SK-N-SH (cell line): ENCODE data around the gene NCS1. TPM values are rescaled to one million over a fixed set of nuclear protein-coding genes. Genes with fewer than 3 reads are reported as not detected.

Experiments used
- CTCF ChIA-PET: fragments of 300-600, 350-600 bp; formaldehyde crosslinking; extraction: SDS; loops from one replicate; lab custom pipeline; 2021; lab: Yijun Ruan, JAX
- POLR2A ChIA-PET: fragments of 350-600 bp; sonication (Branson Sonifier 250); formaldehyde crosslinking; extraction: SDS; loops from one replicate; lab custom pipeline; 2020; ENCODE audit warnings: antibody characterized with exemption, inconsistent platforms; lab: Yijun Ruan, JAX
- DNase-seq: peaks from one replicate; pipeline ENCODE4 v3.0.0; 2012
- H2AFZ ChIP-seq: fragments of 200-600 bp; sonication (generic); 2 replicates; pipeline ENCODE4 v1.8.1; 2016; ENCODE audit warnings: antibody characterized with exemption, mild to moderate bottlenecking, low read depth
- H3F3A ChIP-seq: fragments of 200-600 bp; sonication (generic); replicated peaks from 2 replicates; pipeline ENCODE3; 2016; ENCODE audit warnings: antibody characterized with exemption, mild to moderate bottlenecking; ENCODE audit not compliant: insufficient read depth
- H3K27ac ChIP-seq, 2 experiments: fragments of 200-500 bp in 1 of 2; fragments of 200-600 bp in 1 of 2; sonication (Bioruptor generic) in 1 of 2; sonication (generic), shearing (Covaris generic) in 1 of 2; 2 replicates each; pipeline versions ENCODE4 v1.5.1 to v1.6.1; 2014 to 2016; ENCODE audit warnings: low read depth in 2 of 2, inconsistent platforms in 1 of 2, low read length in 1 of 2, mild to moderate bottlenecking in 1 of 2, mixed read lengths in 1 of 2
- H3K27me3 ChIP-seq: fragments of 200-600 bp; sonication (generic), shearing (Covaris generic); 2 replicates; pipeline ENCODE4 v1.6.1; 2016; ENCODE audit warnings: mixed run types; ENCODE audit not compliant: insufficient read depth
- H3K36me3 ChIP-seq, 2 experiments: fragments of 200-500 bp in 1 of 2; fragments of 200-600 bp in 1 of 2; sonication (Bioruptor generic) in 1 of 2; sonication (generic) in 1 of 2; replicated peaks in 1 of 2; 2 replicates each; pipeline versions ENCODE3 to v1.5.1; 2014 to 2016; ENCODE audit warnings: low read length in 1 of 2, mild to moderate bottlenecking in 1 of 2; ENCODE audit not compliant: insufficient read depth in 2 of 2, control insufficient read depth in 1 of 2
- H3K4me1 ChIP-seq, 2 experiments: fragments of 200-500 bp in 1 of 2; fragments of 200-600 bp in 1 of 2; sonication (Bioruptor generic) in 1 of 2; sonication (generic), shearing (Covaris generic) in 1 of 2; 2 replicates each; pipeline versions ENCODE4 v1.5.1 to v1.6.1; 2014 to 2016; ENCODE audit warnings: low read depth in 1 of 2, low read length in 1 of 2, mixed run types in 1 of 2; ENCODE audit not compliant: insufficient read depth in 2 of 2, control insufficient read depth in 1 of 2
- H3K4me2 ChIP-seq: fragments of 200-600 bp; sonication (generic), shearing (Covaris generic); 2 replicates; pipeline ENCODE4 v1.6.1; 2017; ENCODE audit warnings: mixed run types
- H3K4me3 ChIP-seq, 2 experiments: fragments of 200-500 bp in 1 of 2; fragments of 200-600 bp in 1 of 2; sonication (Bioruptor generic) in 1 of 2; sonication (generic), shearing (Covaris generic) in 1 of 2; 2 replicates each; pipeline versions ENCODE4 v1.5.1 to v1.8.1; 2014 to 2016; ENCODE audit warnings: low read depth in 2 of 2, inconsistent platforms in 1 of 2, low read length in 1 of 2, mild to moderate bottlenecking in 1 of 2, mixed read lengths in 1 of 2, moderate library complexity in 1 of 2
- H3K79me2 ChIP-seq: fragments of 200-600 bp; sonication (generic); 2 replicates; pipeline ENCODE4 v1.8.1; 2017; ENCODE audit warnings: mild to moderate bottlenecking; ENCODE audit not compliant: insufficient read depth
- H3K9ac ChIP-seq: fragments of 200-600 bp; sonication (generic); 2 replicates; pipeline ENCODE4 v1.6.1; 2017; ENCODE audit warnings: mixed run types
- H3K9me2 ChIP-seq: fragments of 200-600 bp; sonication (generic); 2 replicates; pipeline ENCODE4 v1.6.1; 2017; ENCODE audit warnings: mixed run types
- H3K9me3 ChIP-seq: fragments of 200-600 bp; sonication (generic); 2 replicates; pipeline ENCODE4 v1.6.1; 2017; ENCODE audit warnings: mixed run types, mild to moderate bottlenecking, moderate library complexity
- H4K20me1 ChIP-seq: fragments of 200-600 bp; sonication (generic); 2 replicates; pipeline ENCODE4 v1.6.1; 2017; ENCODE audit warnings: mild to moderate bottlenecking, mixed run types; ENCODE audit not compliant: insufficient read depth
- CHD2 ChIP-seq: fragments of 150-350 bp; IDR thresholded peaks from 2 replicates; pipeline ENCODE4 v1.6.1; 2018; ENCODE audit warnings: low read length; ENCODE audit not compliant: partially characterized antibody
- ELF1 ChIP-seq: IDR thresholded peaks from 2 replicates; pipeline ENCODE4 v1.4.0; 2012
- EZH2phosphoT487 ChIP-seq: fragments of 200-600 bp; sonication (generic); IDR thresholded peaks from 2 replicates; pipeline ENCODE4 v1.6.1; 2017; ENCODE audit warnings: low read depth, mixed run types, mild to moderate bottlenecking, antibody characterized with exemption, moderate library complexity, borderline replicate concordance
- FOSL2 ChIP-seq: IDR thresholded peaks from 2 replicates; pipeline ENCODE4 v1.4.0; 2012; ENCODE audit warnings: low read depth, mild to moderate bottlenecking, moderate library complexity, borderline replicate concordance
- FOXM1 ChIP-seq: IDR thresholded peaks from 2 replicates; pipeline ENCODE4 v1.4.0; 2012; ENCODE audit warnings: low read depth, mild to moderate bottlenecking
- GATA2 ChIP-seq: sonication (generic); formaldehyde crosslinking; IDR thresholded peaks from 2 replicates; pipeline ENCODE4 v1.5.0; 2020; ENCODE audit warnings: mild to moderate bottlenecking, missing genetic modification reagents
- MXI1 ChIP-seq: IDR thresholded peaks from 2 replicates; pipeline ENCODE4 v1.6.1; 2012; ENCODE audit warnings: mild to moderate bottlenecking, low read depth, low read length, improper control_type of control experiment
- NFIC ChIP-seq: IDR thresholded peaks from 2 replicates; pipeline ENCODE4 v1.4.0; 2012; ENCODE audit warnings: borderline replicate concordance
- PBX3 ChIP-seq: IDR thresholded peaks from 2 replicates; pipeline ENCODE4; 2012
- POLR2AphosphoS5 ChIP-seq: IDR thresholded peaks from 2 replicates; pipeline ENCODE4 v1.6.1; 2012; ENCODE audit warnings: low read depth, low read length
- RAD21 ChIP-seq: IDR thresholded peaks from 2 replicates; pipeline ENCODE4 v1.6.1; 2012; ENCODE audit warnings: mild to moderate bottlenecking, low read length
- RCOR1 ChIP-seq: fragments of 150-350 bp; IDR thresholded peaks from 2 replicates; pipeline ENCODE4 v1.6.1; 2017; ENCODE audit warnings: antibody characterized with exemption, low read length
- RXRA ChIP-seq: IDR thresholded peaks from 2 replicates; pipeline ENCODE4 v1.4.0; 2012; ENCODE audit warnings: low read depth, mild to moderate bottlenecking, borderline replicate concordance
- SIN3A ChIP-seq: IDR thresholded peaks from 2 replicates; pipeline ENCODE4 v1.6.1; 2012; ENCODE audit warnings: low read depth, mild to moderate bottlenecking, low read length, moderate library complexity, borderline replicate concordance
- SMC3 ChIP-seq: IDR thresholded peaks from 2 replicates; pipeline ENCODE4 v1.6.1; 2012; ENCODE audit warnings: low read depth, low read length, improper control_type of control experiment
- TAF1 ChIP-seq: IDR thresholded peaks from 2 replicates; pipeline ENCODE4 v1.6.1; 2012; ENCODE audit warnings: low read depth, mild to moderate bottlenecking, low read length, moderate library complexity, borderline replicate concordance
- TCF12 ChIP-seq: IDR thresholded peaks from 2 replicates; pipeline ENCODE4 v1.4.0; 2012
- TEAD4 ChIP-seq: IDR thresholded peaks from 2 replicates; pipeline ENCODE4 v1.4.0; 2012; ENCODE audit warnings: mild to moderate bottlenecking, borderline replicate concordance; ENCODE audit not compliant: insufficient read depth
- WGBS: methylation state at CpG from one replicate; pipeline ENCODE4 v1.1.6; 2017; ENCODE audit warnings: low lambda C conversion rate; 5-methylcytosine and 5-hydroxymethylcytosine counted together
- polyA plus RNA-seq, 3 experiments: library from polyadenylated mRNA; depleted of rRNA; stranded (reverse); fragments of >200 nt; gene quantifications; 2 replicates each; pipeline ENCODE4 v1.2.3, GENCODE V29; 2012
- TF ChIP-seq, protein P1 (sequence below): fragments of 200-600 bp; sonication (generic); IDR thresholded peaks from 2 replicates; pipeline ENCODE4 v1.6.1; 2017; ENCODE audit warnings: antibody characterized with exemption, mild to moderate bottlenecking, moderate library complexity
- TF ChIP-seq, protein P2 (sequence below): fragments of 150-350 bp; IDR thresholded peaks from 2 replicates; pipeline ENCODE4 v1.6.1; 2016; ENCODE audit warnings: mild to moderate bottlenecking, low read depth, low read length
- TF ChIP-seq, protein P3 (sequence below): IDR thresholded peaks from 2 replicates; pipeline ENCODE4 v1.4.0; 2012; ENCODE audit warnings: low read depth, borderline replicate concordance
- TF ChIP-seq, protein P4 (sequence below): IDR thresholded peaks from 2 replicates; pipeline ENCODE4 v1.4.0; 2012; ENCODE audit warnings: low read depth

Gene NCS1
- polyA plus RNA-seq, 1 of the 3 experiments (the other 2 are of a cell fraction): 40.6 TPM

DNA sequence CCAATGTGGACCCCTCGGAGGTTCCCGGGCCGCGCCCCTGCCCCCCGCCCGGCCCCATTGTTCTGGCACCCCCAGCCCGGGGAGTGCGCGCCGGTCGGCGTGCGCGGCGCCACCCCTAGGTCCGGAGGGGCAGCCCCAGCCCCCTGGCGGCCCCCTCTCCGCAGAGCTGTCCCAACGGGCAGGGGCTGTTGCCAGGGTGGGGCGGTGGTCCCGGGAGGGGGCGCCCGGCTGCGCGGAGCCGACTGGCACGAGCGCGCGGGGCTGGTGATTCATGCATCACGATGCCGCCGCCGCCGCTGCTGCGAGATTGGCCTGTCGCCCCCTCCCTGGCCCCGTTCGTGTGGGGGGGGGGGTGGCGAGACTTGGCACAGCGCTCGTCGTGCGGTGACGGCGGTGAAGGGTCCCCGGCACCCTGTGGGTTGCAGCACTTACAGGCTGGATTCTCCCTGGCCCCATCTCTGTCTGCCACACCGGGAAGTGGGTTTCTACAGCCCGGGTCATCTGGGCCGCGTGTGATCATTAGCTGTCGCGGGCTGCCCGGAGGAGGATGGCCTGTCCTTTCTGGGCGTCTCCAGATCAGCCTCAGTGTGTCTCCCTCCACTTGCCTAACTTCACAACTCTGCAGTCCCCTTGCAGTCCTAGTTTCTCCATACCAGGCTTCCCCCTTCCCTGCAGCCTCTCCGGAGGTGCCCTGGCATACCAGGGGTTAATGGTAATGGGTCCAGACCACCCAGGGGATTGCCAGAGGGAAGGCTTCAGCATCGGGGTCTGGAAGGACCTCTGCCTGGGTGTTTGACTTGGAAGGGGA is 858 bp downstream of the NCS1 start:
- H3K4me2 ChIP-seq: peak overlapping the region; percentile 98
- H3F3A ChIP-seq: peaks cover 5% of the 10 kb centered on the region
- peak overlapping the region; percentile 30 to 53; a peak in 3 of 4 replicates for H3K27ac ChIP-seq
- no peak overlapping the region for H2AFZ ChIP-seq
- H4K20me1 ChIP-seq: peaks cover 50% of the 10 kb centered on the region
- peaks cover 6 to 20% of the 10 kb centered on the region in 2 experiments; a peak in 1 of 4 replicates for H3K4me1 ChIP-seq
- H3K9me2 ChIP-seq: no peaks in the 10 kb centered on the region
- DNase-seq: peak; percentile 83
- POLR2A ChIA-PET: interaction anchor here (1.2 to 1.8 kb wide), 2 partner anchors 13 to 21 kb away, joined by 3 to 4 read pairs; no protein-coding TSS in a partner anchor
- no peaks in the 10 kb centered on the region for H3K27me3 ChIP-seq
- WGBS: 2% methylated on average over 15 of the region's 57 CpGs
- H3K79me2 ChIP-seq: peaks cover 54% of the 10 kb centered on the region
- peak overlapping the region; percentile 67 to 82 for H3K4me3 ChIP-seq
- CTCF ChIA-PET: interaction anchor here (0.9 to 3.9 kb wide), 13 partner anchors 8 to 70 kb away, joined by 3 to 22 read pairs (median 5); no protein-coding TSS in a partner anchor
- H3K9ac ChIP-seq: peak overlapping the region; percentile 86
- TF ChIP-seq FOXM1 (no peak), CHD2 (peak; percentile 47), RAD21 (no peak), TAF1 (no peak), FOSL2 (peak; percentile 15; the same call in 1 of the 2 replicates), SIN3A (no peak), PBX3 (no peak), POLR2AphosphoS5 (no peak), GATA2 (CRISPR knock-in tag) (no peak), RXRA (no peak), TCF12 (no peak), RCOR1 (no peak), ELF1 (no peak), NFIC (peak; percentile 12; the same call in 1 of the 2 replicates), MXI1 (no peak), TEAD4 (no peak), SMC3 (no peak), EZH2phosphoT487 (no peak)
- TF ChIP-seq, protein P1, sequence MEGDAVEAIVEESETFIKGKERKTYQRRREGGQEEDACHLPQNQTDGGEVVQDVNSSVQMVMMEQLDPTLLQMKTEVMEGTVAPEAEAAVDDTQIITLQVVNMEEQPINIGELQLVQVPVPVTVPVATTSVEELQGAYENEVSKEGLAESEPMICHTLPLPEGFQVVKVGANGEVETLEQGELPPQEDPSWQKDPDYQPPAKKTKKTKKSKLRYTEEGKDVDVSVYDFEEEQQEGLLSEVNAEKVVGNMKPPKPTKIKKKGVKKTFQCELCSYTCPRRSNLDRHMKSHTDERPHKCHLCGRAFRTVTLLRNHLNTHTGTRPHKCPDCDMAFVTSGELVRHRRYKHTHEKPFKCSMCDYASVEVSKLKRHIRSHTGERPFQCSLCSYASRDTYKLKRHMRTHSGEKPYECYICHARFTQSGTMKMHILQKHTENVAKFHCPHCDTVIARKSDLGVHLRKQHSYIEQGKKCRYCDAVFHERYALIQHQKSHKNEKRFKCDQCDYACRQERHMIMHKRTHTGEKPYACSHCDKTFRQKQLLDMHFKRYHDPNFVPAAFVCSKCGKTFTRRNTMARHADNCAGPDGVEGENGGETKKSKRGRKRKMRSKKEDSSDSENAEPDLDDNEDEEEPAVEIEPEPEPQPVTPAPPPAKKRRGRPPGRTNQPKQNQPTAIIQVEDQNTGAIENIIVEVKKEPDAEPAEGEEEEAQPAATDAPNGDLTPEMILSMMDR: peak; percentile 19; the same call in 1 of the 2 replicates
- TF ChIP-seq, protein P2, sequence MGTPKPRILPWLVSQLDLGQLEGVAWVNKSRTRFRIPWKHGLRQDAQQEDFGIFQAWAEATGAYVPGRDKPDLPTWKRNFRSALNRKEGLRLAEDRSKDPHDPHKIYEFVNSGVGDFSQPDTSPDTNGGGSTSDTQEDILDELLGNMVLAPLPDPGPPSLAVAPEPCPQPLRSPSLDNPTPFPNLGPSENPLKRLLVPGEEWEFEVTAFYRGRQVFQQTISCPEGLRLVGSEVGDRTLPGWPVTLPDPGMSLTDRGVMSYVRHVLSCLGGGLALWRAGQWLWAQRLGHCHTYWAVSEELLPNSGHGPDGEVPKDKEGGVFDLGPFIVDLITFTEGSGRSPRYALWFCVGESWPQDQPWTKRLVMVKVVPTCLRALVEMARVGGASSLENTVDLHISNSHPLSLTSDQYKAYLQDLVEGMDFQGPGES: no peak
- TF ChIP-seq, protein P3, sequence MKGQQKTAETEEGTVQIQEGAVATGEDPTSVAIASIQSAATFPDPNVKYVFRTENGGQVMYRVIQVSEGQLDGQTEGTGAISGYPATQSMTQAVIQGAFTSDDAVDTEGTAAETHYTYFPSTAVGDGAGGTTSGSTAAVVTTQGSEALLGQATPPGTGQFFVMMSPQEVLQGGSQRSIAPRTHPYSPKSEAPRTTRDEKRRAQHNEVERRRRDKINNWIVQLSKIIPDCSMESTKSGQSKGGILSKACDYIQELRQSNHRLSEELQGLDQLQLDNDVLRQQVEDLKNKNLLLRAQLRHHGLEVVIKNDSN: no peak
- TF ChIP-seq, protein P4, sequence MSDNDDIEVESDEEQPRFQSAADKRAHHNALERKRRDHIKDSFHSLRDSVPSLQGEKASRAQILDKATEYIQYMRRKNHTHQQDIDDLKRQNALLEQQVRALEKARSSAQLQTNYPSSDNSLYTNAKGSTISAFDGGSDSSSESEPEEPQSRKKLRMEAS: no peak; the same call in 1 of the 2 replicates
- H3K36me3 ChIP-seq: peaks cover 0 to 3% of the 10 kb centered on the region in 2 experiments
- H3K9me3 ChIP-seq: no peaks in the 10 kb centered on the region
